AG10803 (cell line): ENCODE measurements around the gene TRAF3.
A peak's percentile ranks its signal among the peaks of the same experiment; 100 is the strongest.

Source experiments
- DNase-seq: peaks from one replicate; pipeline ENCODE4 v3.0.0; 2010; ENCODE audit warnings: low read depth
- H3K4me3 ChIP-seq: 2 replicates; pipeline ENCODE4 v1.5.1; 2011; ENCODE audit warnings: mild to moderate bottlenecking, low read length, control low read depth
- TF ChIP-seq, protein P1 (sequence below): conservative IDR thresholded peaks from 2 replicates; pipeline ENCODE4 v1.5.1; 2011; ENCODE audit warnings: mild to moderate bottlenecking, low read length, control low read depth, inconsistent platforms

The TRAF3 gene

DNA sequence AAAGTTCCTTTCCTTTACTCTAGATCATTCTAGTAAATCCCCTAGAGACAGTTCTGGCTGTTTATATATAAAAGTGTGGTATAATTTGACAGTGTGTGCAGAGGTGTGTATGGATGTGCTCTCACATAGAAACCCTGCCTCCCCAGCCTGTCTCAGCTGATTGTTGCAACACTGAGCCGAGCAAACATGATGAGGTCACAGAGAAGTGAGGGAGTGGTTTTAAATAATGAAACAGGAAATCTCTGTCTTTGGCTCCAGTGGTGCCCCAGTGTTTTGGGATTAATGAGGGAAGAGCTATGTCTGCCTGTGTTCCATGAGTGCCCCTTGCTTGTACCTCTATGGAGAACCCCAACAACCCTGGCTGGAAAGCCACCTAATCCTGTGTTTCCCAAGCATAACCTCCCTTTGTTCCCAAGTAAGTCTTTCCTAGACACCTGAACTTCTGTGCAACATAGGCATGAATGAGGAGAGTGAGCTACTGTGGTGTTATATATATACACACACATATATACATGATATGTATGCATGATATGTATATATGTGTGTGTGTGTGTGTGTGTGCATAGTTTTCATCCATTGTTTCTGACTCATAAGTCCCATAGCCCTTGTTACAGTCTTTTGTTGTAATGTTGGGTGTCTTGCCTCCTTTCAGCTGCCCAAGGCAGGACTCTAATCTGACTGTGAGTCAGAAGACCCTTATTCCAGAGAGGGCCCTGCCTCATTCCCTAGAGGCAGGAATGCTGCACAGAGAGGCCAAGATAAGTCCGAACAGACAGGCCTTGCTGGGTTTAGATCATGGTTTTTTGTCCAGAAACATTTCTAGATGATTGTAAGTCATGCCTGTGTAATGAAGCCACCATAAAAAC lies 18.0 kb downstream of the TRAF3 start:
- H3K4me3 ChIP-seq, result 0 out of 2 replicates have a peak overlapping the region, but pooled peaks have one; percentile 26
- TF ChIP-seq, protein P1, sequence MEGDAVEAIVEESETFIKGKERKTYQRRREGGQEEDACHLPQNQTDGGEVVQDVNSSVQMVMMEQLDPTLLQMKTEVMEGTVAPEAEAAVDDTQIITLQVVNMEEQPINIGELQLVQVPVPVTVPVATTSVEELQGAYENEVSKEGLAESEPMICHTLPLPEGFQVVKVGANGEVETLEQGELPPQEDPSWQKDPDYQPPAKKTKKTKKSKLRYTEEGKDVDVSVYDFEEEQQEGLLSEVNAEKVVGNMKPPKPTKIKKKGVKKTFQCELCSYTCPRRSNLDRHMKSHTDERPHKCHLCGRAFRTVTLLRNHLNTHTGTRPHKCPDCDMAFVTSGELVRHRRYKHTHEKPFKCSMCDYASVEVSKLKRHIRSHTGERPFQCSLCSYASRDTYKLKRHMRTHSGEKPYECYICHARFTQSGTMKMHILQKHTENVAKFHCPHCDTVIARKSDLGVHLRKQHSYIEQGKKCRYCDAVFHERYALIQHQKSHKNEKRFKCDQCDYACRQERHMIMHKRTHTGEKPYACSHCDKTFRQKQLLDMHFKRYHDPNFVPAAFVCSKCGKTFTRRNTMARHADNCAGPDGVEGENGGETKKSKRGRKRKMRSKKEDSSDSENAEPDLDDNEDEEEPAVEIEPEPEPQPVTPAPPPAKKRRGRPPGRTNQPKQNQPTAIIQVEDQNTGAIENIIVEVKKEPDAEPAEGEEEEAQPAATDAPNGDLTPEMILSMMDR, result peak; percentile 43
- peak; percentile 81 for DNase-seq

DNA sequence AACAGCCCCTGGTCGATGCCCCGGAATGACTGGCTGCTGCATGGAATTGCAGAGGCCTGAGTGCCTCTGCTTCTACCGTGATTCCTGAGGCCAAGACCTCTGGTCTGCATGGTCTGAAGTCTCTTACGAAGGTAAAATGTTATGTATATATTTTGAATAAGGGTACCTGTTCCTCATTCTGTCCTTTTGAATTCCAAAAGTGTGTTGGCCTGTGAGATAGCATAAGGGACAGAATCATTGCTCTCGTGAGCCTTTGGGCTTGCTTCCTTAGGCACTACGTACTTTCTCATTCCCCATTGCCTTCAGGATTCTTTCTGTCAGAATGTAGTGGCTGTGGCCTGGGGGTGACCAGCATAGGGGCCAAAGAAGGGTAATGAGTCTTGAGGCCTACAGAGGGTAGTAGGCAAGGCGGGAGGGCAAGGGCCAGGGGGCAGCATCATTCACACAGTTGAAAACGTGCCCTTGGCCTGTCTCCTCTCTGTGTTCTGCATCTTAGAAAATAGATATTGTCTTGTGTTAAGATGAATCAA lies 19.5 kb downstream of the TRAF3 start:
- no peak overlapping the region for H3K4me3 ChIP-seq
- TF ChIP-seq, protein P1, result no peak
- DNase-seq, result no peak

DNA sequence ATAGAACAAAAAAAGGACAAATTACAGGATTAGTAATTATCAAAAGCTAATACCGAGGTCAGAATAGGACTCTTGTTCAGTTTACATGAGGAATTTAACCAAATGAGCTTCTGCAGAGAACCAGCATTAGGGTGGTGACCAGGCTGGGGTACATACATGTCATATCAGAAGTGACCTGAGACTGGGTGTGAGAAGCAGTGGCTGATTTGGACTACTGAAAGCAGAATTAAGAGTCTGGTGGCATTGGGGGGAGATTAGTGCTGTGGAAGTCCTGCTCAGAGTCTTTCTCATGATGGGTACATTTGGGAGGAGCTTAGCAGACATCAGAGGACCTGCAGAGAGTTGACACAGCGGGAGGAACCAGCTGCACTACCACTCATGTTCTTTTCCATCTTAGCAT lies 21.7 kb downstream of the TRAF3 start:
- DNase-seq, result no peak
- no peak overlapping the region for H3K4me3 ChIP-seq
- TF ChIP-seq, protein P1, result no peak

DNA sequence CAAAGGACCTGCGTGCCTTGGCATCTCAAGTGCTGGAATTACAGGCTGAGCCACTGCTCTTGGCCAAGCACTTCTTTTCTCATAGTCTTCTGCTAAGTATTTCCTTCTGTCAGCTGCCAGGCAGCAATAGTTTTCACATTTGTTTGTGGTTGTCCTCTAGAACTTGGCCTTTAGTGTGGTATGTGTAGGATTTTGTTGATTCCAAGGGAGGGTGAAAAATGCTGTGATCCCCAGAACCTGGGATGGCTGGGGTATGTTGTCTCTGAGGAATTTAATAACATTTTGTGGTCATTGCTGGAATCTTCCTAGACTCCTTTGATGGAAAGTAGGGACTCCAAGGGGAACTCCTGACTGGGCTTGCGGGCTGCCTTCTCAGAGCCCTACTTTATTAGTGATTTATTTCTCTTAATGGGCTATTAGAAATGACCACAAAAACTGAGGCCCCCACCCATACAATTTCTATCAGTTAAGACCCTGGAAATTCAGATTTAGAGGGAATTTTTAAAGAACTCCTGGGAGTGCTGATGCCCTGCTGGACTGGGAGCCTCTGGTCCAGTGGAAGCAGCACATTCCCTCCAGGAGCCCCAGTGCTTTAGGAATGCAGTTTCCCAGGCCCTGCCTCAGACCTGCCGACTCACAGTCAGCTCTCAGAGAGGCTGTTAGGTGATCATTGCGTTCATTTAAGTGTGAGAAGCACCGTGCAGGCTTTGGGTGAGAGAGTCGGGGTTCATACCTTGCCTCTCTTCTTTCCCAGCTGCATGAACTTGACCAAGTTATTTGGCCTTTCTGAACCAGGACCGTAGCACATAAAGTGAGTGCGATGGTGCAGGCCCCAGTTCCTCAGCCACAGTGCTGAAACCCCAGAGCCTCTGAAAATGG lies 22.7 kb downstream of the TRAF3 start:
- DNase-seq, result peak; percentile 99
- TF ChIP-seq, protein P1, result no peak
- H3K4me3 ChIP-seq, result no peak overlapping the region

DNA sequence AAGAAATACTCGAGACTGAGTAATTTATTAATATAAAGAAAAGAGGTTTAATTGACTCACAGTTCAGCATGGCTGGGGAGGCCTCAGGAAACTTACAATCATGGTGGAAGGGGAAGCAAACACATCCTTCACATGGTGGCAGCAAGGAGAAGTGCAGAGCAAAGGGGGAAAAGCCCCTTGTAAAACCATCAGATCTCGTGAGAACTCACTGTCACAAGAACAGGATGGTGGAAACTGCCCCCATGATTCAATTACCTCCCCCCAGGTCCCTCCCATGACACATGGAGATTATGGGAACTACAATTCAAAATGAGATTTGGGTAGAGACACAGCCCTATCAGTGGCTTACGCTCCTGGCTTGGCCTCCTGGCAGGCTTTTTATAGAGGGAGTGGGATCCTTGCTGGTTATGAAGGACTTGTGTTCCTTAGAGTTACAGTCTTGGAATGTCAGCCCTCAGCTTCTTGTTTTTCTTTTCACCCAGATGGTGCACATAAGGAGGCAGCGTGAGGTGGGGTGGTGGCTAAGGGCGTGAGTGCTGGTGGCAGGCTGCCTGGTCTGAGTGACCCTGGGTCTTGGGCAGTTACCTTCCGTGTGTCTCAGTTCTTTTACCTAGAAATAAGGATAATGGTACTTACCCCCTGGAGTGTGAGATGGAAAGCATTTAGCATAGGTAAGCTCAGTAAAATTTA lies 25.7 kb downstream of the TRAF3 start:
- DNase-seq, result peak; percentile 49
- TF ChIP-seq, protein P1, result no peak

DNA sequence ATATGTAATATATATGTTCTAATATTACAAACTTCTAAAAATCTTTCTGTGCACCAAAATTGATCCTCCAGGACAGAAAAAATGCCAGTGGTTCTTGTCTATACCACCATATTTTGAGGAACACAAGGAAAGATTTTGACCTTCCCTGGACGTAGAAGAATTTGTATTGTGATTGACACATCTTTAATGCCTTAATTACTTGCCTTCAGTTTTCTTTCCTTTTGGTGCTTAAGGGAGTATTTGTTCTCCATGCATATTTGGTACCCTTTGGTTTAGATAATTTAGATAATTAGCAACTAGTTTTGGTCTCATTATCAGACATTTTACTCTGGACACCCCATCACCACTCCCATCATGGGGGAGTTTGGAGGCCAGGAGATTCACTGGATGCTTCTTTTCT lies 27.6 kb downstream of the TRAF3 start:
- H3K4me3 ChIP-seq, result no peak overlapping the region
- DNase-seq, result no peak
- TF ChIP-seq, protein P1, result no peak

More for the DNA sequence above, 25.7 kb downstream of the TRAF3 start:
- H3K4me3 ChIP-seq, result no peak overlapping the region
